ENCODE measurements around the gene KLHL36.

KLHL36 gene

GRCh38 chr16:84605339-84605848 lies 42.9 kb upstream of the KLHL36 start:
- Histone ChIP-seq H3K27me3 (ENCODE audit: insufficient read depth, low read length, poor library complexity, severe bottlenecking) (no peaks in the 10 kb centered on the region), H2AFZ (ENCODE audit: low read length) (no peak overlapping the region), H3K79me2 (ENCODE audit: insufficient read depth, low read length) (no peaks in the 10 kb centered on the region), H3K36me3 (ENCODE audit: insufficient read depth, low read length) (no peaks in the 10 kb centered on the region), H3K4me3 (ENCODE audit: low read length, poor library complexity, severe bottlenecking) (no peak overlapping the region), H3F3A (ENCODE audit: low read depth) (no peaks in the 10 kb centered on the region), H3K4me1 (ENCODE audit: insufficient read depth, low read length, poor library complexity, severe bottlenecking) (peaks cover 22% of the 10 kb centered on the region), H3K9ac (ENCODE audit: low read depth, low read length, poor library complexity, severe bottlenecking) (no peak overlapping the region), H3K4me2 (ENCODE audit: low read depth, low read length, poor library complexity, severe bottlenecking) (no peak overlapping the region), H3K9me2 (replicated peaks; ENCODE audit: low read depth, low read length) (no peaks in the 10 kb centered on the region), H3K9me3 (ENCODE audit: insufficient read depth, low read depth, low read length) (peaks cover 3% of the 10 kb centered on the region; the same call in 1 of the 2 replicates), H4K20me1 (ENCODE audit: insufficient read depth, low read length, poor library complexity, severe bottlenecking) (no peaks in the 10 kb centered on the region)
- TF ChIP-seq EZH2phosphoT487 (IDR thresholded peaks at IDR 0.05; ENCODE audit: borderline replicate concordance) (no peak), CTCF (conservative IDR thresholded peaks at IDR 0.05; ENCODE audit: low read length) (no peak)

DNA sequence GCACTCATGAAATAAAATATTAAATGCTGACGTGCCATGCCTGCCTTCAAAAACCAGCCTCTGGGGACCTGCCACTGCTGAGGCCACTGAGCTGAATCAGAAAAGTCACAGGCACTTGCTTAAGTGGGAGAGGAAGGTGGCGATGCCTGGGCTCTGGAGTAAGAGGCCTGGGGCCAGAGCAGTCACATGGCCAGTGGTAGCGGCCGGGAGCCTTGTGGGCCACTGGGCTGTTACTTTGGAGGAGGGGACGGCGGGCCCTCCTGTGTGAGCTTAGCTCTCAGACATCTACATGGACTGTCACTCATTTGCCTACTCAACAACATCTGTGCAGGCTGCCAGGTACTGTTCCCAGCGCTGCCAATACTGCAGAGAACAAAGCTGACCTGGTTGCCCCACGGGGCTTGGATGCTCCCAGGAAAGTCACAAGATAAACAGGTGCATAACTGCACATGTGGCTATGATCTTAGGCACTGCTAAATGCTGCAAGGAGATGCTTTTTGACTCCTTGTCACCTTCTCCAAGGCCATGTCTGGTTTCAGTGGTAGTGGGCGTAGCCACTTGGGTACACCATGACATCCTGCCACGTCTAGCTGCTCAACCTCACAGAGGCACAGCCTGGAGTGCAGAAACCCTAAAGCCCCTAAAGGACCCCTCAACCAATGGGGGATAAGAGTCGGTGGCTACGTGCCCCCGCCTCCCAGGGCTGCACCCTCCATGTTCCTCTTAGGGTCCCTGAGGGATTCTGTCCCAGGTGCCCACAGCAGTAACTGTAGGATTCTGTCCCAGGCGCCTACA lies 42.0 kb upstream of the KLHL36 start:
- H3K4me1 ChIP-seq (ENCODE audit: insufficient read depth, low read length, poor library complexity, severe bottlenecking), result peaks cover 14% of the 10 kb centered on the region
- H3K9me2 ChIP-seq (replicated peaks; ENCODE audit: low read depth, low read length), result no peaks in the 10 kb centered on the region
- peaks cover 3% of the 10 kb centered on the region; the same call in 1 of the 2 replicates for H3K9me3 ChIP-seq (ENCODE audit: insufficient read depth, low read depth, low read length)
- no peak overlapping the region for H3K4me3 ChIP-seq (ENCODE audit: low read length, poor library complexity, severe bottlenecking)
- H2AFZ ChIP-seq (ENCODE audit: low read length), result no peak overlapping the region
- TF ChIP-seq CTCF (conservative IDR thresholded peaks at IDR 0.05; ENCODE audit: low read length) (no peak), EZH2phosphoT487 (IDR thresholded peaks at IDR 0.05; ENCODE audit: borderline replicate concordance) (no peak)
- no peaks in the 10 kb centered on the region for H3K36me3 ChIP-seq (ENCODE audit: insufficient read depth, low read length)
- H3K79me2 ChIP-seq (ENCODE audit: insufficient read depth, low read length), result no peaks in the 10 kb centered on the region
- H3F3A ChIP-seq (ENCODE audit: low read depth), result no peaks in the 10 kb centered on the region
- H3K9ac ChIP-seq (ENCODE audit: low read depth, low read length, poor library complexity, severe bottlenecking), result no peak overlapping the region
- H4K20me1 ChIP-seq (ENCODE audit: insufficient read depth, low read length, poor library complexity, severe bottlenecking), result no peaks in the 10 kb centered on the region
- H3K27me3 ChIP-seq (ENCODE audit: insufficient read depth, low read length, poor library complexity, severe bottlenecking), result no peaks in the 10 kb centered on the region
- no peak overlapping the region for H3K4me2 ChIP-seq (ENCODE audit: low read depth, low read length, poor library complexity, severe bottlenecking)

GRCh38 chr16:84607061-84607460 lies 41.2 kb upstream of the KLHL36 start:
- no peaks in the 10 kb centered on the region for H3K9me2 ChIP-seq (replicated peaks; ENCODE audit: low read depth, low read length)
- H2AFZ ChIP-seq (ENCODE audit: low read length), result no peak overlapping the region
- no peaks in the 10 kb centered on the region for H3K79me2 ChIP-seq (ENCODE audit: insufficient read depth, low read length)

More at GRCh38 chr16:84607061-84607460, 41.2 kb upstream of the KLHL36 start:
- Histone ChIP-seq H3K4me1 (ENCODE audit: insufficient read depth, low read length, poor library complexity, severe bottlenecking) (peaks cover 14% of the 10 kb centered on the region), H3F3A (ENCODE audit: low read depth) (no peaks in the 10 kb centered on the region), H3K9ac (ENCODE audit: low read depth, low read length, poor library complexity, severe bottlenecking) (no peak overlapping the region), H3K9me3 (ENCODE audit: insufficient read depth, low read depth, low read length) (peaks cover 3% of the 10 kb centered on the region; the same call in 1 of the 2 replicates), H3K4me2 (ENCODE audit: low read depth, low read length, poor library complexity, severe bottlenecking) (no peak overlapping the region), H3K27me3 (ENCODE audit: insufficient read depth, low read length, poor library complexity, severe bottlenecking) (no peaks in the 10 kb centered on the region), H3K4me3 (ENCODE audit: low read length, poor library complexity, severe bottlenecking) (no peak overlapping the region), H4K20me1 (ENCODE audit: insufficient read depth, low read length, poor library complexity, severe bottlenecking) (no peaks in the 10 kb centered on the region), H3K36me3 (ENCODE audit: insufficient read depth, low read length) (no peaks in the 10 kb centered on the region)
- TF ChIP-seq EZH2phosphoT487 (IDR thresholded peaks at IDR 0.05; ENCODE audit: borderline replicate concordance) (no peak), CTCF (conservative IDR thresholded peaks at IDR 0.05; ENCODE audit: low read length) (no peak)

All from Loucy (cell line).